Gastroesophageal sphincter (tissue), 2 donors: ENCODE data around the gene CEACAM20.

Experiments
- EP300 ChIP-seq: sonication (generic); formaldehyde crosslinking; IDR thresholded peaks from one replicate; pipeline ENCODE4 v1.6.1; 2017; ENCODE audit warnings: antibody characterized with exemption, mild to moderate bottlenecking
- POLR2A ChIP-seq, 2 donors: fragments of 450-650 bp; IDR thresholded peaks; one replicate each; pipeline ENCODE4 v1.6.1; 2017; ENCODE audit warnings: antibody characterized with exemption in 2 of 2, mild to moderate bottlenecking in 2 of 2, moderate library complexity in 1 of 2
- POLR2AphosphoS5 ChIP-seq: sonication (generic); formaldehyde crosslinking; IDR thresholded peaks from one replicate; pipeline ENCODE4 v1.6.1; 2017; ENCODE audit warnings: antibody characterized with exemption

DNA sequence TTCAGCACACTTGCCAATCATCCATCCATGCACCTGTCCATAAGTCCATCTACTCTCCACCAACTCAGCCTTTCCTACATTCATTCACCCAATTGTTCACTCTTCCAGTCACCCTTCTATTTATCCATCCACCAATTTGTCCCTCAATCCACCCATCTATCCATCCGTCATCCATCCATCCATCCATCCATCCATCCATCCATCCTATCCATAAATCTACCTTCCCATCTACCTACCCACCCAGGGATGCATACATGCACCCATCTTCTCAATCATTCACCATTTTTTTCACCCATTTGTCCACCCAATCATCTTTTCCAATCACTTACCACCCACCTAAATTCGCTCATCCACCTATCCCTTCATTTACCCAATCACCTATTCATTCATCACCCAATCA, 14.6 kb upstream of the CEACAM20 start:
- TF ChIP-seq POLR2AphosphoS5 = no peak
- no peak for TF ChIP-seq POLR2A (IDR thresholded peaks at IDR 0.05)
- no peak for TF ChIP-seq EP300
